GM21717 (cell line): Measurements from ENCODE around the gene SNPH.

ENCODE experiments used
- ATAC-seq: cut with Tn5 transposase; IDR thresholded peaks from one replicate; pipeline ENCODE4 v1.9.1; 2021; ENCODE audit warnings: mild to moderate bottlenecking, moderate library complexity; ENCODE audit not compliant: unreplicated experiment

SNPH gene

GRCh38 chr20:1286267-1287024 lies 20.4 kb downstream of the SNPH start:
- ATAC-seq, result no peak

- ATAC-seq, result no peak
Measured at GRCh38 chr20:1287306-1287705, 21.2 kb downstream of the SNPH start.

- ATAC-seq, result no peak
Measured at GRCh38 chr20:1287787-1288569, 21.9 kb downstream of the SNPH start.

GRCh38 chr20:1291191-1291741 lies 25.2 kb downstream of the SNPH start:
- ATAC-seq, result no peak

- ATAC-seq, result no peak
Measured at GRCh38 chr20:1292620-1293019, 26.5 kb downstream of the SNPH start.

- ATAC-seq, result no peak
Measured at GRCh38 chr20:1293641-1294379, 27.7 kb downstream of the SNPH start.

- no peak for ATAC-seq
Measured at GRCh38 chr20:1294497-1294896, 28.4 kb downstream of the SNPH start.

- no peak for ATAC-seq
Measured at GRCh38 chr20:1295276-1295930, 29.3 kb downstream of the SNPH start.

- no peak for ATAC-seq
Measured at GRCh38 chr20:1296117-1296610, 30.1 kb downstream of the SNPH start.

- ATAC-seq, result no peak
Measured at GRCh38 chr20:1296922-1297321, 30.8 kb downstream of the SNPH start.

GRCh38 chr20:1297486-1297885 lies 31.4 kb downstream of the SNPH start:
- ATAC-seq, result no peak

- no peak for ATAC-seq
Measured at GRCh38 chr20:1298166-1298565, 32.1 kb downstream of the SNPH start.

GRCh38 chr20:1298888-1299511 lies 32.9 kb downstream of the SNPH start:
- no peak for ATAC-seq

- no peak for ATAC-seq
Measured at GRCh38 chr20:1299522-1299921, 33.4 kb downstream of the SNPH start.

- no peak for ATAC-seq
Measured at GRCh38 chr20:1300083-1300840, 34.2 kb downstream of the SNPH start.

GRCh38 chr20:1301031-1301529 lies 35.0 kb downstream of the SNPH start:
- ATAC-seq, result no peak

- ATAC-seq, result no peak
Measured at GRCh38 chr20:1302685-1303541, 36.8 kb downstream of the SNPH start.
